ENCODE data around the gene FOXN4.

GRCh38 chr12:109279525-109279924 lies 29.6 kb downstream of the FOXN4 start:
- TF ChIP-seq CTCF (conservative IDR thresholded peaks at IDR 0.05 in 1 of 2, IDR thresholded peaks at IDR 0.05 in 1 of 2; ENCODE audit: low read depth in 1 of 2, low read length in 2 of 2) (no peak), EZH2 (IDR thresholded peaks at IDR 0.05; ENCODE audit: low read length, missing control alignments) (no peak)

Data from fibroblast of lung (primary cell).